GM23338 (cell line): Measurements from ENCODE around the gene SPTBN2. TPM values are rescaled to one million over a fixed set of nuclear protein-coding genes. Genes with fewer than 3 reads are reported as not detected.
A peak's percentile ranks its signal among the peaks of the same experiment; 100 is the strongest.

Experiments
- ATAC-seq: fragments of 200-7000 bp; cut with Tn5 transposase; 3 replicates; pipeline ENCODE4 v1.9.1; 2020
- DNase-seq: peaks from one replicate; pipeline ENCODE4 v3.0.0-alpha.2; 2015; ENCODE audit warnings: low spot score
- H2AFZ ChIP-seq: fragments of 200-600 bp; sonication (generic); 2 replicates; pipeline ENCODE4 v1.8.0; 2016; ENCODE audit warnings: antibody characterized with exemption, mild to moderate bottlenecking, moderate library complexity
- H3F3A ChIP-seq: fragments of 200-600 bp; sonication (generic); replicated peaks from 2 replicates; pipeline ENCODE4 v1.8.0; 2017; ENCODE audit warnings: antibody characterized with exemption, mixed run types, low read depth
- H3K27ac ChIP-seq: fragments of 200-600 bp; sonication (generic); 2 replicates; pipeline ENCODE4 v1.6.1; 2016; ENCODE audit warnings: low read depth
- H3K27me3 ChIP-seq: fragments of 200-600 bp; sonication (generic); 2 replicates; pipeline ENCODE4 v1.8.0; 2016; ENCODE audit warnings: mild to moderate bottlenecking, mixed run types, moderate library complexity; ENCODE audit not compliant: insufficient read depth
- H3K36me3 ChIP-seq: fragments of 200-600 bp; sonication (generic); 2 replicates; pipeline ENCODE4 v1.8.0; 2016; ENCODE audit warnings: mild to moderate bottlenecking; ENCODE audit not compliant: insufficient read depth
- H3K4me1 ChIP-seq: fragments of 200-600 bp; sonication (generic); 2 replicates; pipeline ENCODE4 v1.8.0; 2016; ENCODE audit warnings: mild to moderate bottlenecking, moderate library complexity; ENCODE audit not compliant: insufficient read depth
- H3K4me2 ChIP-seq: fragments of 200-600 bp; sonication (generic); 2 replicates; pipeline ENCODE4 v1.7.1; 2017; ENCODE audit warnings: mixed run types
- H3K4me3 ChIP-seq: fragments of 200-600 bp; sonication (generic); 2 replicates; pipeline ENCODE4 v1.6.1; 2016; ENCODE audit warnings: mixed run types
- H3K79me2 ChIP-seq: fragments of 200-600 bp; sonication (generic); replicated peaks from 2 replicates; pipeline ENCODE4 v1.8.0; 2017; ENCODE audit warnings: mild to moderate bottlenecking; ENCODE audit not compliant: insufficient read depth
- H3K9me2 ChIP-seq: fragments of 200-600 bp; sonication (generic); 2 replicates; pipeline ENCODE4 v1.8.0; 2017; ENCODE audit not compliant: insufficient read depth
- H4K20me1 ChIP-seq: fragments of 200-600 bp; sonication (generic); replicated peaks from 2 replicates; pipeline ENCODE4 v1.8.0; 2017; ENCODE audit warnings: mild to moderate bottlenecking; ENCODE audit not compliant: insufficient read depth
- H3K27ac Mint-ChIP-seq: 2 replicates; pipeline ENCODE4 v1.8.0; 2020; ENCODE audit warnings: inconsistent platforms, mild to moderate bottlenecking, moderate library complexity, mixed read lengths
- H3K27me3 Mint-ChIP-seq: 3 replicates; pipeline ENCODE4 v1.8.0; 2022; ENCODE audit warnings: low read depth, mild to moderate bottlenecking, moderate library complexity, mixed read lengths, inconsistent platforms; ENCODE audit not compliant: insufficient read depth, poor library complexity
- H3K36me3 Mint-ChIP-seq: 3 replicates; pipeline ENCODE4 v1.8.0; 2021; ENCODE audit warnings: low read depth, mild to moderate bottlenecking, inconsistent platforms, moderate library complexity, mixed read lengths
- H3K4me1 Mint-ChIP-seq: 3 replicates; pipeline ENCODE4 v1.8.0; 2020; ENCODE audit warnings: mild to moderate bottlenecking, inconsistent platforms, mixed read lengths
- H3K4me3 Mint-ChIP-seq: 3 replicates; pipeline ENCODE4 v1.8.0; 2021; ENCODE audit warnings: moderate library complexity, mild to moderate bottlenecking, inconsistent platforms, mixed read lengths
- H3K9me3 Mint-ChIP-seq: 3 replicates; pipeline ENCODE4 v1.8.0; 2020; ENCODE audit warnings: moderate library complexity, mild to moderate bottlenecking, inconsistent platforms, mixed read lengths
- CREB1 ChIP-seq: fragments of 250-450 bp; sonication (Bioruptor Pico); IDR thresholded peaks from 2 replicates; pipeline ENCODE4 v1.5.0; 2020; ENCODE audit warnings: low read depth, mild to moderate bottlenecking, moderate library complexity
- EZH2 ChIP-seq: fragments of 200-600 bp; sonication (generic); IDR thresholded peaks from one replicate; pipeline ENCODE4 v1.8.0; 2017; ENCODE audit warnings: antibody characterized with exemption, mild to moderate bottlenecking, low read depth; ENCODE audit not compliant: unreplicated experiment
- EZH2phosphoT487 ChIP-seq: fragments of 200-600 bp; sonication (generic); IDR thresholded peaks from one replicate; pipeline ENCODE4 v1.8.1; 2018; ENCODE audit warnings: antibody characterized with exemption; ENCODE audit not compliant: unreplicated experiment
- JUNB ChIP-seq: IDR thresholded peaks from one replicate; pipeline ENCODE4 v1.6.1; 2016; ENCODE audit warnings: antibody characterized with exemption; ENCODE audit not compliant: unreplicated experiment
- NANOG ChIP-seq: IDR thresholded peaks from 2 replicates; pipeline ENCODE4 v1.6.1; 2016; ENCODE audit warnings: antibody characterized with exemption, borderline replicate concordance
- POLR2AphosphoS5 ChIP-seq: IDR thresholded peaks from 2 replicates; pipeline ENCODE4 v1.6.1; 2016; ENCODE audit warnings: antibody characterized with exemption, low read depth
- REST ChIP-seq: IDR thresholded peaks from one replicate; pipeline ENCODE4 v1.6.1; 2018; ENCODE audit warnings: antibody characterized with exemption; ENCODE audit not compliant: unreplicated experiment
- STAT1 ChIP-seq: IDR thresholded peaks from one replicate; pipeline ENCODE4 v1.6.1; 2016; ENCODE audit warnings: antibody characterized with exemption; ENCODE audit not compliant: unreplicated experiment
- ZNF114 ChIP-seq: fragments of 250-450 bp; sonication (Bioruptor Pico); IDR thresholded peaks from 2 replicates; pipeline ENCODE4 v1.5.0; 2020; ENCODE audit warnings: mild to moderate bottlenecking, moderate library complexity
- ZNF331 ChIP-seq: fragments of 250-450 bp; sonication (Bioruptor Pico); IDR thresholded peaks from 2 replicates; pipeline ENCODE4 v1.5.0; 2020; ENCODE audit warnings: low read depth, mild to moderate bottlenecking, moderate library complexity
- ZNF462 ChIP-seq: fragments of 250-450 bp; sonication (Bioruptor Pico); IDR thresholded peaks from 2 replicates; pipeline ENCODE4 v1.5.0; 2020; ENCODE audit warnings: mild to moderate bottlenecking, moderate library complexity
- polyA plus RNA-seq: library from polyadenylated mRNA; unstranded; fragments of >200 nt; fragmentation: Nextera tagmentation; extraction: Ambion mirVana; gene quantifications from 2 replicates; pipeline ENCODE4 v1.2.1, GENCODE V29; 2016
- total RNA-seq: library from RNA; depleted of rRNA; stranded (reverse); fragments of >200 nt; shearing (Covaris generic); gene quantifications from 2 replicates; pipeline ENCODE4 v1.2.3, GENCODE V29; 2014
- TF ChIP-seq, protein P1 (sequence below): IDR thresholded peaks from 2 replicates; pipeline ENCODE4 v1.6.1; 2016; ENCODE audit warnings: antibody characterized with exemption

The SPTBN2 gene
- total and polyA plus RNA-seq, 2 experiments from 2014 or later = 7.7 to 49.1 TPM

GRCh38 chr11:66716996-66717395 is 12.0 kb downstream of the SPTBN2 start (continued):
- TF ChIP-seq JUNB = no peak

DNA sequence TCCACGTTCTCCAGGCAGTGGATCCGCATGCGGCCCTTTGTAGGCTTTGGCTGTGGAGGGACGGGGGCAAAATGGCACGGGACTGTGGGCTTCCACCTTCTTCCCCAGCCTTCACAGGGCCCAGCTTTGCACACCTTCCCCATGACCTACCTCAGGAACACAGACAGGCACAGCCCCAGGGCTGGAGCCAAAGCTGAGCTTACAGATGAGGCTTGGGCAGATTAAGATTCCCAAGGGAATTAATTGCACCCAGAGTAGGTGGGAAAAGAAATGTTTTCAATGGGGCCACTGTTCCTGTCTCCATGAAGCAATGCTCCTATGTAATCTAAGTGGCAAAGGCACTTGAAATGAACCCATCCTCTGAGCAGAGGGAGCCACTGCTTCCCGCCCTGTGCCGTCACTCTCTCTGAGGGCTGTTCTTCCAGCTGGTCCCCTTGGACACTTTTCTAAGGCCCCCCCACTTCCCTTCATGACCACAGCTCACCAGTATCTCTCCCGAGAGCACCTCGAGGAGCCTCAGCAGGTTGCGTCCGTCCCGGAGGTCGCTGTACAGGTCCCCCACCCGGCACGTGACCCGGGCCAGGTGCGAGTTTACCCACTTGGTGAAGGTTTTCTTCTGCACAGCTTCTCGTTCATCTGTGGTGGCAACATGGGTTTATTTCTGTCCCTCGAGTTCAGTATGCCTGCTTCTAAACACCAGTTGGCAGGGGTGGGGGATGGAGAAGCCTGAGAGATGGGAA is 13.5 kb downstream of the SPTBN2 start:
- H3K36me3 ChIP-seq = no peaks in the 10 kb centered on the region; the same call in 1 of the 2 replicates
- Mint-ChIP-seq H3K9me3 (no peaks in the 10 kb centered on the region), H3K4me1 (peaks cover 35% of the 10 kb centered on the region), H3K27ac (0 out of 2 replicates have a peak overlapping the region, but pooled peaks have one; percentile 9), H3K4me3 (no peak overlapping the region), H3K36me3 (peaks cover 41% of the 10 kb centered on the region), H3K27me3 (peaks cover 12% of the 10 kb centered on the region)
- no peaks in the 10 kb centered on the region for H4K20me1 ChIP-seq
- peaks cover 12% of the 10 kb centered on the region; the same call in 1 of the 2 replicates for H3F3A ChIP-seq
- DNase-seq = no peak
- no peak overlapping the region for H3K4me2 ChIP-seq
- no peaks in the 10 kb centered on the region for H3K79me2 ChIP-seq
- no peak overlapping the region for H3K4me3 ChIP-seq
- H3K4me1 ChIP-seq = peaks cover 17% of the 10 kb centered on the region
- H3K27ac ChIP-seq = no peak overlapping the region
- no peaks in the 10 kb centered on the region for H3K27me3 ChIP-seq
- ATAC-seq = no peak
- no peaks in the 10 kb centered on the region for H3K9me2 ChIP-seq
- H2AFZ ChIP-seq = no peak overlapping the region
- TF ChIP-seq CREB1 (CRISPR knock-in tag) = no peak
- TF ChIP-seq, protein P1, sequence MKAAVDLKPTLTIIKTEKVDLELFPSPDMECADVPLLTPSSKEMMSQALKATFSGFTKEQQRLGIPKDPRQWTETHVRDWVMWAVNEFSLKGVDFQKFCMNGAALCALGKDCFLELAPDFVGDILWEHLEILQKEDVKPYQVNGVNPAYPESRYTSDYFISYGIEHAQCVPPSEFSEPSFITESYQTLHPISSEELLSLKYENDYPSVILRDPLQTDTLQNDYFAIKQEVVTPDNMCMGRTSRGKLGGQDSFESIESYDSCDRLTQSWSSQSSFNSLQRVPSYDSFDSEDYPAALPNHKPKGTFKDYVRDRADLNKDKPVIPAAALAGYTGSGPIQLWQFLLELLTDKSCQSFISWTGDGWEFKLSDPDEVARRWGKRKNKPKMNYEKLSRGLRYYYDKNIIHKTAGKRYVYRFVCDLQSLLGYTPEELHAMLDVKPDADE = no peak
- no peak for TF ChIP-seq EZH2
- no peak for TF ChIP-seq JUNB
- TF ChIP-seq STAT1 = no peak
- TF ChIP-seq NANOG = no peak
- no peak for TF ChIP-seq ZNF462
- no peak for TF ChIP-seq ZNF114 (CRISPR knock-in tag)
- no peak for TF ChIP-seq ZNF331 (CRISPR knock-in tag)
- no peak for TF ChIP-seq REST
- TF ChIP-seq EZH2phosphoT487 = no peak
- no peak for TF ChIP-seq POLR2AphosphoS5
